Measurements from ENCODE around the gene SRRM5. TPM values are rescaled to one million over a fixed set of nuclear protein-coding genes. Genes with fewer than 3 reads are reported as not detected.

SRRM5 gene
- total and polyA plus RNA-seq, 2 of the 4 experiments (the other 2 are of a cell fraction): 0.10 TPM; not detected in 1

- ATAC-seq (ENCODE audit: low read depth) (peak; percentile 99), DNase-seq (peak; percentile 98)
- no peak for TF ChIP-seq NFE2L2 (IDR thresholded peaks at IDR 0.05; ENCODE audit: low read depth, low read length)
- no peak for TF ChIP-seq RAD21 (IDR thresholded peaks at IDR 0.05; ENCODE audit: low read length)
- peak; percentile 58; the same call in 1 of the 2 replicates for TF ChIP-seq POLR2A (IDR thresholded peaks at IDR 0.05; ENCODE audit: low read depth, low read length)
- TF ChIP-seq MAZ (IDR thresholded peaks at IDR 0.05; ENCODE audit: borderline replicate concordance, low read depth, low read length): peak; percentile 81
- no peak for TF ChIP-seq RCOR1 (IDR thresholded peaks at IDR 0.05; ENCODE audit: insufficient replicate concordance, low read length)
- no peak for TF ChIP-seq USF2 (IDR thresholded peaks at IDR 0.05; ENCODE audit: low read depth, low read length)
- TF ChIP-seq CHD1 (IDR thresholded peaks at IDR 0.05; ENCODE audit: low read depth, low read length): 0 out of 2 replicates have a peak, but pooled peaks have one; percentile 58
- peak; percentile 90 for TF ChIP-seq RFX5 (IDR thresholded peaks at IDR 0.05; ENCODE audit: low read depth, low read length)
- no peak for TF ChIP-seq FOS (IDR thresholded peaks at IDR 0.05; ENCODE audit: low read depth, low read length)
- peak; percentile 71; the same call in 1 of the 2 replicates for TF ChIP-seq MXI1 (IDR thresholded peaks at IDR 0.05; ENCODE audit: borderline replicate concordance, low read depth, low read length)
- TF ChIP-seq MAFK (IDR thresholded peaks at IDR 0.05; ENCODE audit: low read depth, low read length): no peak
- H2AK5ac ChIP-seq (ENCODE audit: low read depth, low read length): peak within 1 kb of the TSS; percentile 88
- no peak within 1 kb of the TSS; the same call in 2 of the 3 replicates for H2BK15ac ChIP-seq (ENCODE audit: low read depth, low read length)
- H3K9me1 ChIP-seq (ENCODE audit: insufficient read depth, low read length): peaks cover 3% of the 10 kb centered on the region; the same call in 1 of the 2 replicates
- POLR2A ChIA-PET (ENCODE audit: unreplicated experiment): no interaction called here
- H3K56ac ChIP-seq (ENCODE audit: extremely low read depth, insufficient read depth, low read length): peak within 1 kb of the TSS; percentile 74
- H3K36me3 ChIP-seq (ENCODE audit: control insufficient read depth, insufficient read depth, low read length): 0 out of 2 replicates have a peak, but pooled peaks cover 1% of the 10 kb centered on the region
- peaks cover 24 to 46% of the 10 kb centered on the region in 2 experiments for H3K79me1 ChIP-seq (ENCODE audit: low read depth in 1 of 2, low read length in 2 of 2)
- dilution Hi-C loops (cut with HindIII; ENCODE audit: low sequenced_read_pairs, unreplicated experiment): no loop called here
- BruUV-seq (replicated peaks): no TSS peak
- H4K91ac ChIP-seq (ENCODE audit: insufficient read depth, low read depth, low read length): peak within 1 kb of the TSS; percentile 91
- H3K9me3 ChIP-seq (ENCODE audit: control insufficient read depth, insufficient read depth, low read length): no peaks in the 10 kb centered on the region
- H4K8ac ChIP-seq (ENCODE audit: low read depth in 2 of 2, low read length in 2 of 2): peak within 1 kb of the TSS; percentile 78 to 92
- H3K27ac ChIP-seq (ENCODE audit: insufficient read depth, low read length): peak within 1 kb of the TSS; percentile 90
- H2BK5ac ChIP-seq (ENCODE audit: low read depth, low read length, poor library complexity, severe bottlenecking): peak within 1 kb of the TSS; percentile 82
- peak within 1 kb of the TSS; percentile 71 for H3K4me3 ChIP-seq (ENCODE audit: insufficient read depth, low read depth, low read length)
- no peak within 1 kb of the TSS for H2BK20ac ChIP-seq (ENCODE audit: low read depth, low read length)
- peak within 1 kb of the TSS; percentile 96 for H3K4ac ChIP-seq (ENCODE audit: low read depth, low read length)
- H3K23ac ChIP-seq (ENCODE audit: low read depth, low read length): peak within 1 kb of the TSS; percentile 66
- H2AFZ ChIP-seq (replicated peaks; ENCODE audit: low read length, poor library complexity): peak within 1 kb of the TSS; percentile 98
- CTCF ChIA-PET: interaction anchor here (1.0 kb wide), 1 partner anchor 20 kb away, joined by 3 read pairs; no protein-coding TSS in a partner anchor
- H2AK9ac ChIP-seq (replicated peaks; ENCODE audit: low read depth, low read length, poor library complexity): peak within 1 kb of the TSS; percentile 94
- H3K9ac ChIP-seq (ENCODE audit: low read depth, low read length): peak within 1 kb of the TSS; percentile 96
- peak within 1 kb of the TSS; percentile 71 for H3K4me2 ChIP-seq (ENCODE audit: low read depth, low read length)
- H3K18ac ChIP-seq (ENCODE audit: low read depth, low read length): peak within 1 kb of the TSS; percentile 16; the same call in 1 of the 2 replicates
- no peaks in the 10 kb centered on the region for H3K27me3 ChIP-seq (ENCODE audit: control insufficient read depth, insufficient read depth, low read length)
- no peaks in the 10 kb centered on the region for H4K20me1 ChIP-seq (ENCODE audit: insufficient read depth, low read length)
- 0% methylated on average over 6 of the region's 51 CpGs; no CpG with 5 or more reads in 1 of the 2 experiments for WGBS, 2 experiments (ENCODE audit: extremely low coverage in 2 of 2, insufficient read length in 1 of 2)
- peak within 1 kb of the TSS; percentile 71 for H4K5ac ChIP-seq (ENCODE audit: low read depth, low read length)
- intact Hi-C loops (cut with micrococcal nuclease): loop anchor here (1.0 kb wide), 1 partner anchor 21 kb away; the partner anchor contains the start of genes IRGQ and ZNF576
- H3K14ac ChIP-seq (replicated peaks; ENCODE audit: low read depth, low read length): peak within 1 kb of the TSS; percentile 95
- peak within 1 kb of the TSS; percentile 57; the same call in 1 of the 2 replicates for H2BK120ac ChIP-seq (ENCODE audit: low read depth, low read length)
- in situ Hi-C loops (cut with MboI; ENCODE audit: low sequenced_read_pairs): no loop called here
- peaks cover 5% of the 10 kb centered on the region for H3K4me1 ChIP-seq (ENCODE audit: control insufficient read depth, insufficient read depth, low read length)
These were observed 36.5 kb upstream of the SRRM5 start, which contains the start of the genes PINLYP and XRCC1 for GRCh38 chr19:43575156-43575950. PINLYP (plus strand) TSS chr19:43575801; CDS start chr19:43577192, 1,391 bp downstream. XRCC1 (minus strand) TSS chr19:43575527; CDS start chr19:43575458, 69 bp downstream.
